ENCODE data around the gene IPO11. TPM values are rescaled to one million over a fixed set of nuclear protein-coding genes. Genes with fewer than 3 reads are reported as not detected.
A peak's percentile ranks its signal among the peaks of the same experiment; 100 is the strongest.
"Not testable (repeated sequence)": the region's sequence is repeated elsewhere in the genome, so short reads cannot be mapped to it uniquely, and the experiment has no call there.

IPO11 gene
- total and polyA plus RNA-seq, 2 experiments from 2014 or later, result 18.7 to 64.7 TPM

- not testable (repeated sequence) for H3K27ac Mint-ChIP-seq, H3K9me3 Mint-ChIP-seq
Observed at GRCh38 chr5:62624436-62624835, 211.9 kb downstream of the IPO11 start.

GRCh38 chr5:62626534-62626933 lies 214.0 kb downstream of the IPO11 start:
- Mint-ChIP-seq H3K27ac (no peak overlapping the region), H3K4me3 (peak overlapping the region; percentile 20; the same call in 2 of the 3 replicates), H3K36me3 (ENCODE audit: low read depth) (peaks cover 22% of the 10 kb centered on the region; the same call in 2 of the 3 replicates), H3K4me1 (peaks cover 34% of the 10 kb centered on the region), H3K27me3 (ENCODE audit: insufficient read depth, low read depth, poor library complexity) (peaks cover 3% of the 10 kb centered on the region), H3K9me3 (peaks cover 2% of the 10 kb centered on the region; the same call in 2 of the 3 replicates)
- peak overlapping the region; percentile 2; the same call in 1 of the 2 replicates for H3K27ac ChIP-seq (ENCODE audit: low read depth)
- peak overlapping the region; percentile 15; the same call in 1 of the 2 replicates for H3K4me3 ChIP-seq
- peak overlapping the region; percentile 54 for H3K4me2 ChIP-seq
- TF ChIP-seq ZNF462 (CRISPR knock-in tag; IDR thresholded peaks at IDR 0.05) (no peak), CREB1 (CRISPR knock-in tag; IDR thresholded peaks at IDR 0.05; ENCODE audit: low read depth) (no peak), NANOG (IDR thresholded peaks at IDR 0.05; ENCODE audit: borderline replicate concordance) (peak; percentile 67; the same call in 1 of the 2 replicates), REST (IDR thresholded peaks at IDR 0.05; ENCODE audit: unreplicated experiment) (no peak)
- no peaks in the 10 kb centered on the region for H3K27me3 ChIP-seq (ENCODE audit: insufficient read depth)
- peak; percentile 79 for ATAC-seq
- peaks cover 28% of the 10 kb centered on the region for H3K4me1 ChIP-seq (ENCODE audit: insufficient read depth)
- no peak overlapping the region for H2AFZ ChIP-seq
- no peaks in the 10 kb centered on the region for H3F3A ChIP-seq (replicated peaks; ENCODE audit: low read depth)
- no peaks in the 10 kb centered on the region for H3K36me3 ChIP-seq (ENCODE audit: insufficient read depth)
- DNase-seq (ENCODE audit: low spot score), result peak; percentile 39
- no peaks in the 10 kb centered on the region for H3K9me2 ChIP-seq (ENCODE audit: insufficient read depth)
- no peaks in the 10 kb centered on the region for H4K20me1 ChIP-seq (replicated peaks; ENCODE audit: insufficient read depth)
- no peaks in the 10 kb centered on the region for H3K79me2 ChIP-seq (replicated peaks; ENCODE audit: insufficient read depth)

More at GRCh38 chr5:62624436-62624835, 211.9 kb downstream of the IPO11 start:
- H3K27ac ChIP-seq (ENCODE audit: low read depth); H3K4me2 ChIP-seq; H3K27me3 ChIP-seq (ENCODE audit: insufficient read depth); H3K4me3 ChIP-seq; H3K79me2 ChIP-seq (replicated peaks; ENCODE audit: insufficient read depth); H3K36me3 ChIP-seq (ENCODE audit: insufficient read depth); H3K27me3 Mint-ChIP-seq (ENCODE audit: insufficient read depth, low read depth, poor library complexity); H2AFZ ChIP-seq; H3K4me3 Mint-ChIP-seq; H4K20me1 ChIP-seq (replicated peaks; ENCODE audit: insufficient read depth); ATAC-seq; DNase-seq (ENCODE audit: low spot score); H3K9me2 ChIP-seq (ENCODE audit: insufficient read depth): not testable (repeated sequence)
- peaks cover 47% of the 10 kb centered on the region for H3K4me1 Mint-ChIP-seq
- H3K36me3 Mint-ChIP-seq (ENCODE audit: low read depth), result peaks cover 19% of the 10 kb centered on the region; the same call in 2 of the 3 replicates
- Histone ChIP-seq H3K4me1 (ENCODE audit: insufficient read depth) (peaks cover 37% of the 10 kb centered on the region), H3F3A (replicated peaks; ENCODE audit: low read depth) (peaks cover 14% of the 10 kb centered on the region)

Measured in GM23338 (cell line).